ENCODE data around the gene HMGB2.

HMGB2 gene

DNA sequence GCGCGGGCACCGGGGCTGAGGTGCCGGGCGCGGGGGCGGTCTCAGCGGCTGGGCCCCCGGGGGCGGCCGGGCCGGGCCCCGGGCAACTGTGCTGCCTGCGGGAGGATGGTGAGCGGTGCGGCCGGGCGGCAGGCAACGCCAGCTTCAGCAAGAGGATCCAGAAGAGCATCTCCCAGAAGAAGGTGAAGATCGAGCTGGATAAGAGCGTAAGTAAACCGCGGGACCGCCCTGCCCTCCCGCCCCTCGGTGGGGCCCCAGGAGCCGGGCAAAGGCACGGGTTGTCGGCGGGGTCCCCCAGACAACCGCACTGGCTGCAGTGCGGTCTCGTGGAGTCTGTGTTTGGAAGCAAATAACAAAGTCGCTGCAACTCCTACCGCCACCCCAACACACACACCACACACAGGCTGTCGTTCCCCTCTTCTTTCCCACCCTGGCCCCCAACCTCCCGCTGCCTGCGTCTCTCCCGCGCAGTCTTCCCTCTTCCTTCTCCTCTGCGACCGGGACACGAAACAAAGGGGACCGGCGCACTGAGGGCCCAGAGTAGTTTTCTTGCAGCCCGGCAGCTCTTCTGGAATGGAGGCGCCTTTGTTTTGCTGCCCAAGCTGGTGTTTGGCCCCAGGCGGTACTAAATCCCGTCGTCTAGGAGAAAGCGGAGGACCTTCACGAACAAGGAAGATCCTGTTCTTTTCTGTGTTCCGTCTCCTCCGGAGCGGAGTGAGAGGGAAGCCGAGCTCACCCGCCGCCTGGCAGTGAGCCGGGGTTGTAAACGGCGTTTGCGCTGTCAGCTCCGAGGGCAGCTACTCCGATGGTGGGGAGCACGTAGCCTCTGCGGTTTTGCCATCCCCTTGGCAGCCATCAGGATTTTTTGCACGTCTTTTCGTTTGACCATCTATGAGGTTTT lies 37.4 kb upstream of the HMGB2 start:
- TF ChIP-seq, protein P1, sequence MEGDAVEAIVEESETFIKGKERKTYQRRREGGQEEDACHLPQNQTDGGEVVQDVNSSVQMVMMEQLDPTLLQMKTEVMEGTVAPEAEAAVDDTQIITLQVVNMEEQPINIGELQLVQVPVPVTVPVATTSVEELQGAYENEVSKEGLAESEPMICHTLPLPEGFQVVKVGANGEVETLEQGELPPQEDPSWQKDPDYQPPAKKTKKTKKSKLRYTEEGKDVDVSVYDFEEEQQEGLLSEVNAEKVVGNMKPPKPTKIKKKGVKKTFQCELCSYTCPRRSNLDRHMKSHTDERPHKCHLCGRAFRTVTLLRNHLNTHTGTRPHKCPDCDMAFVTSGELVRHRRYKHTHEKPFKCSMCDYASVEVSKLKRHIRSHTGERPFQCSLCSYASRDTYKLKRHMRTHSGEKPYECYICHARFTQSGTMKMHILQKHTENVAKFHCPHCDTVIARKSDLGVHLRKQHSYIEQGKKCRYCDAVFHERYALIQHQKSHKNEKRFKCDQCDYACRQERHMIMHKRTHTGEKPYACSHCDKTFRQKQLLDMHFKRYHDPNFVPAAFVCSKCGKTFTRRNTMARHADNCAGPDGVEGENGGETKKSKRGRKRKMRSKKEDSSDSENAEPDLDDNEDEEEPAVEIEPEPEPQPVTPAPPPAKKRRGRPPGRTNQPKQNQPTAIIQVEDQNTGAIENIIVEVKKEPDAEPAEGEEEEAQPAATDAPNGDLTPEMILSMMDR (IDR thresholded peaks at IDR 0.05; ENCODE audit: low read length), result no peak
- TF ChIP-seq EZH2 (IDR thresholded peaks at IDR 0.05; ENCODE audit: borderline replicate concordance, low read length), result no peak
- Histone ChIP-seq H3K27me3 (ENCODE audit: insufficient read depth, low read length) (no peaks in the 10 kb centered on the region), H3K27ac (ENCODE audit: low read depth, low read length, poor library complexity, severe bottlenecking) (peak overlapping the region; percentile 86), H3K4me1 (ENCODE audit: insufficient read depth, low read length, severe bottlenecking) (peaks cover 31% of the 10 kb centered on the region), H3K9me2 (ENCODE audit: low read depth, low read length) (no peaks in the 10 kb centered on the region), H3K9ac (ENCODE audit: low read length) (peak overlapping the region; percentile 97), H3K36me3 (ENCODE audit: insufficient read depth, low read length) (peaks cover 19% of the 10 kb centered on the region), H2AFZ (ENCODE audit: low read length) (no peak overlapping the region), H3K9me3 (ENCODE audit: low read length) (no peaks in the 10 kb centered on the region), H3K4me2 (ENCODE audit: low read length) (peak overlapping the region; percentile 84), H4K20me1 (ENCODE audit: insufficient read depth, low read length) (no peaks in the 10 kb centered on the region), H3K79me2 (ENCODE audit: insufficient read depth, low read length) (peaks cover 39% of the 10 kb centered on the region), H3F3A (ENCODE audit: insufficient read depth, low read length) (no peaks in the 10 kb centered on the region), H3K4me3 (ENCODE audit: low read depth, low read length, poor library complexity, severe bottlenecking) (peak overlapping the region; percentile 96)

- H4K20me1 ChIP-seq (ENCODE audit: insufficient read depth, low read length), result no peaks in the 10 kb centered on the region
- peak within 1 kb of the TSS; percentile 90 for H3K4me2 ChIP-seq (ENCODE audit: low read length)
- H3K79me2 ChIP-seq (ENCODE audit: insufficient read depth, low read length), result peaks cover 39% of the 10 kb centered on the region
- no peaks in the 10 kb centered on the region for H3K27me3 ChIP-seq (ENCODE audit: insufficient read depth, low read length)
- TF ChIP-seq, protein P1 (IDR thresholded peaks at IDR 0.05; ENCODE audit: low read length), result no peak
- no peak for TF ChIP-seq EZH2 (IDR thresholded peaks at IDR 0.05; ENCODE audit: borderline replicate concordance, low read length)
- no peak within 1 kb of the TSS for H2AFZ ChIP-seq (ENCODE audit: low read length)
- peaks cover 13% of the 10 kb centered on the region for H3K36me3 ChIP-seq (ENCODE audit: insufficient read depth, low read length)
- no peaks in the 10 kb centered on the region for H3F3A ChIP-seq (ENCODE audit: insufficient read depth, low read length)
- H3K9me3 ChIP-seq (ENCODE audit: low read length), result no peaks in the 10 kb centered on the region
- H3K9me2 ChIP-seq (ENCODE audit: low read depth, low read length), result no peaks in the 10 kb centered on the region
- H3K4me1 ChIP-seq (ENCODE audit: insufficient read depth, low read length, severe bottlenecking), result peaks cover 31% of the 10 kb centered on the region
- H3K9ac ChIP-seq (ENCODE audit: low read length), result peak within 1 kb of the TSS; percentile 97
- H3K27ac ChIP-seq (ENCODE audit: low read depth, low read length, poor library complexity, severe bottlenecking), result peak within 1 kb of the TSS; percentile 94
- H3K4me3 ChIP-seq (ENCODE audit: low read depth, low read length, poor library complexity, severe bottlenecking), result peak within 1 kb of the TSS; percentile 96
Measured at GRCh38 chr4:173370477-173371291, 36.5 kb upstream of the HMGB2 start, which contains the start of gene SAP30. Gene SAP30, plus strand, starts transcription at chr4:173370954. Its CDS starts 229 bp downstream, at chr4:173371183.

GRCh38 chr4:173370130-173370476 lies 35.9 kb upstream of the HMGB2 start:
- no peaks in the 10 kb centered on the region for H3F3A ChIP-seq (ENCODE audit: insufficient read depth, low read length)
- TF ChIP-seq, protein P1 (IDR thresholded peaks at IDR 0.05; ENCODE audit: low read length), result no peak
- no peak for TF ChIP-seq EZH2 (IDR thresholded peaks at IDR 0.05; ENCODE audit: borderline replicate concordance, low read length)
- H3K9ac ChIP-seq (ENCODE audit: low read length), result peak overlapping the region; percentile 92
- no peaks in the 10 kb centered on the region for H3K9me3 ChIP-seq (ENCODE audit: low read length)
- no peaks in the 10 kb centered on the region for H3K9me2 ChIP-seq (ENCODE audit: low read depth, low read length)
- no peaks in the 10 kb centered on the region for H4K20me1 ChIP-seq (ENCODE audit: insufficient read depth, low read length)
- peaks cover 31% of the 10 kb centered on the region for H3K4me1 ChIP-seq (ENCODE audit: insufficient read depth, low read length, severe bottlenecking)
- peak overlapping the region; percentile 94 for H3K27ac ChIP-seq (ENCODE audit: low read depth, low read length, poor library complexity, severe bottlenecking)
- H3K79me2 ChIP-seq (ENCODE audit: insufficient read depth, low read length), result peaks cover 34% of the 10 kb centered on the region
- no peak overlapping the region for H2AFZ ChIP-seq (ENCODE audit: low read length)
- H3K4me3 ChIP-seq (ENCODE audit: low read depth, low read length, poor library complexity, severe bottlenecking), result peak overlapping the region; percentile 96
- H3K4me2 ChIP-seq (ENCODE audit: low read length), result peak overlapping the region; percentile 90
- peaks cover 10% of the 10 kb centered on the region for H3K36me3 ChIP-seq (ENCODE audit: insufficient read depth, low read length)
- no peaks in the 10 kb centered on the region for H3K27me3 ChIP-seq (ENCODE audit: insufficient read depth, low read length)

All from OCI-LY1 (cell line).